D721Med (cell line): ENCODE measurements around the gene GRK5.

ENCODE experiments used
- DNase-seq: peaks from one replicate; pipeline ENCODE4 v3.0.0; 2011; ENCODE audit warnings: low spot score; ENCODE audit not compliant: insufficient read length
- FAIRE-seq: peaks from 2 replicates; lab custom pipeline; 2011; peaks lifted over from hg19 to GRCh38; lab: Jason Lieb, UNC
- CTCF ChIP-seq: IDR thresholded peaks from 2 replicates; pipeline ENCODE4 v1.5.1; 2012; ENCODE audit warnings: mild to moderate bottlenecking, control low read depth; ENCODE audit not compliant: insufficient read depth; ENCODE audit errors: missing control alignments

The GRK5 gene

DNA sequence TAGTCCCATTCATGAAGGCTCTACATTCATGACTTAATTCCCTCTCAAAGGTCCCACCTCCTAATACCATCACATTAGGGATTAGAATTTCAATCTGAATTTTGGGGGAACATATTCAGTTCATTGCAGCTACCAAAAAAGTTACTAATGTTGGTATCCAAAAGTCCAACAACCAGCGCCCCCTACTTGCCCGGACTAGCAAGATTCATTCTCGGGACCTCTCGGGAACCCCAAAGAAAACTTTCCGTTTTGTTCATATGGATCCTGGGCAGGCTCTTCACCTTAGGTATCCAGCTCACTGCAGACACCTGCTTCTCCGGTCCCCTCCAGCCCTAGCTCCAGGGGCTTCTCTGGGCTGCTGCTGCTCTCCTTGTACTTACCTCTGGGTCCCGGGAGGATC, 8.9 kb upstream of the GRK5 start:
- TF ChIP-seq CTCF = peak; percentile 36
- no peak for FAIRE-seq
- DNase-seq = no peak

DNA sequence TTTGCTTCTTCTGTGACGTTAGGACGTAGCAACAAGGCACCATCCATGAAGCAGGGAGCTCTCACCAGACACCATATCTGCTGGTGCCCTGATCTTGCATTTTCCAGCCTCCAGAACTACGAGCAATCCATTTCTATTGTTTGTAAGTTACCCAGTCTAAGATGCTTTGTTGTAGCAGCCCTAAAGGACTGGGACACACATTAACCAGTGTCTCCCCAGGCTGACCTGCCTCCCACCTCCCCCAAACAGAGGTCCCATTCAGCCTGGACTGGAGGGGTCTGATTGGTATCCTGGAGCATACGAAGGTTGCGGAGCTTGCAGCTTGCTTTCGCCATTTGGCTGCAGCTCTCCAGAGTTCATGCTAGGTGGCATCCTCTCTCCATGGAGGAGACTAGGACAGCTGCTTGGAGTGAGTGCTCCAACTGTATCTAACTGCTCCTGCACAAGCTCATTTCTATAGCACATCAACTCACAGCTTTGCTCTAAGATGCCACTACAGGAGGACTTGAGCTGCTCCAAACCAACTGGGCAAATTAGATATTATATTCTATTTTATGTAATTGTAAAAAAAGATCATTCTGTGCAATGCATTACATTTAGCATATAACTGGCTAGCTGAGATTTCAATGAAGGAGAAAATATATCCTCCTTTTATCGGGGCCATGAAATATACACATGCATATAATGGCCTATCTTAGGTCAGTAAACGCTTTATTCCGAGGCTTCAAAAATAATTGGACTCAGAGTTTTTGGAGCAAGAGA, 8.0 kb upstream of the GRK5 start:
- FAIRE-seq = no peak
- peak; percentile 27 for DNase-seq
- TF ChIP-seq CTCF = peak; percentile 95

DNA sequence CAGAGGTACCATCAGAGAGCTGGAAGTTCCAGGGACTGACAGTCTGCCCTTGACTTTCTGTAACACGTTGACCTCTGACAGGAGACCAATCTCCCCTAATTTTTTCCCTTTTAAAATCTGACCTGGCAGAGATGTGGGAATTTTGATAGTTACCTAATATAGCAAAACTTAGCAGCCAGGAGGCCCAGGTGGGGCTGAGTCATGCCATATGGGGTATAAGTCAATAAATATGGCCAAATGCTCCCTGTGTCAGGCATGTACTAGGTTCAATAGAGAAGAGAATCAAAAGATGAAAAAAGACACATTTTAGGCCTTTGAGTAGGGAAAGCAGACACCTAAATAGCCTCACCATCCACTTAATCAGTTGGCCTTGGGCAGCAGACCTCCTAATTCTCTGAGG, 6.1 kb upstream of the GRK5 start:
- no peak for TF ChIP-seq CTCF
- no peak for DNase-seq
- FAIRE-seq = no peak

DNA sequence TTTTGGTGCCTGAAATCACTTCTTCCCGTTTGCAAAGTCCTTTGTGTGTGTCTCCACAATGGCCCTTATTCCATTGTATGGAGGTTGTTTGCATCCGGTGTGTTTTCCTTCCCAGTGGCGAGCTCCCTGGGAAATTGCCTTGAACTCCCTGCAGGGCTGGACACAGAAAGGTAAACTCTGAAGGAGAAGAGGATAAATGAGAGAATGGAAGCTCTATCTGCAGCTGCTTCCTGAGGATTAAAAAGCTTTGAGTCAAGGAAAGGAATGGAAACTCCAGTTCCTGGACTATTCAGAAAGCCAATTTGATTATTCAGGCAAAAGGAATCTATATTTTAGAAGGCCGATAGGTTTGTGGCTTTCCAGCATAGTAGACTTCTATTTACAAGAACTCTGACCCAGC, 4.4 kb upstream of the GRK5 start:
- DNase-seq (no peak), FAIRE-seq (no peak)
- TF ChIP-seq CTCF = no peak

- FAIRE-seq (no peak), DNase-seq (no peak)
- no peak for TF ChIP-seq CTCF
These were observed 1.3 kb upstream of the GRK5 start for GRCh38 chr10:119205894-119206602.

GRCh38 chr10:119206603-119207365, 587 bp upstream of the GRK5 start:
- DNase-seq = peak; percentile 20
- TF ChIP-seq CTCF = peak; percentile 55
- no peak for FAIRE-seq
